SK-N-MC (cell line): Measurements from ENCODE around the gene STX10.

ENCODE experiments used
- EZH2 ChIP-seq: fragments of 200-600 bp; sonication (generic); IDR thresholded peaks from one replicate; pipeline ENCODE4 v1.6.1; 2017; ENCODE audit warnings: antibody characterized with exemption
- FOXP2 ChIP-seq: optimal IDR thresholded peaks from 2 replicates; pipeline ENCODE3; 2011; ENCODE audit warnings: mild to moderate bottlenecking, moderate library complexity; ENCODE audit not compliant: insufficient read depth; ENCODE audit errors: extremely low read length, control extremely low read depth
- POLR2AphosphoS5 ChIP-seq: IDR thresholded peaks from 2 replicates; pipeline ENCODE4 v1.6.1; 2012; ENCODE audit warnings: mild to moderate bottlenecking, low read depth, low read length, borderline replicate concordance

DNA sequence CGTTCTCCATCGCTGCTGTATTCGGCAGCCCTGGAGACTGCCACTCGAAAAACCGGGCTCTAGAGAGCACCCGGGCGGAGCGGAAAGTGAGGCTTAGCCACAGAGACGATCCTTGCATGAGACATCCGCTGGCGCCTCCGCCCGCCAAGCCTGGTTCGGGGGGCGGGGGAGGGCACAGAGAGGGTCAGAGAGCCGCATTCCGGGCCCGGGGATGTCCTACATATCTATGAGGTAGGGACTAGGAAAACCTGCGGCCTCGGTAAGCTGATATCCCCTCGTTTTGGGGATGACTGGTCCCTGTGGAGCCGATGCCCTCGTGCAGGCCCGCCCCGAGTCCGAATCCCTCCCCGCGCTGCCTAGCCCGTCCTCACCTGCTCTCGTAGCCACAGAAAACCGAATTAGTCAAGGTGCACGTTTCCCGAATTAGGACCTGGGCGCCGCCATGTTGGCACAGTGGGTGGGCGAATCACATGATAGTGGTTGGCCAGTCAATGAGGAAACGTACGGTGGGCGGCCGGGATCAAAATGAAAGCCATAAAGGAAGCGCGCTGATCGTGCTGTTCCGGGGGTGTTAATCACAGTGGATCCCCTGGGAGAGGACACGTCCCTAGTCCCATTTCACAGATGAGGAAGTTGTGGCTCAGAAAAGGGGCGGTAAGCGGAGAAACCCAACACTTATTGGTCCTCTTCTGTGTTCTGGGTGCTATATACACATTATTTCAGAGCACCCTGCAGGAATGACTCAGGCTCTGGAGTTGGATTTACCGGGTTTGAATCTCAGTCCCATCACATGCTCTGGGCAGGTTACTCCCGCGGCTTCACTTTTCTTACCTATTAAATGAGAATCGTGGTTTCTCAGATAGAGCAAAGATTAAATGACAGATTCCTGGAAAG, 33.6 kb downstream of the STX10 start, which contains the start of gene TRMT1:
- TF ChIP-seq EZH2 (no peak), POLR2AphosphoS5 (peak; percentile 75; the same call in 1 of the 2 replicates), FOXP2 (peak; percentile 67)
